GM18517 (cell line): ENCODE measurements around the gene OR13C8.
"Not testable (repeated sequence)": the region's sequence is repeated elsewhere in the genome, so short reads cannot be mapped to it uniquely, and the experiment has no call there.

Source experiments
- ATAC-seq: cut with Tn5 transposase; IDR thresholded peaks from one replicate; pipeline ENCODE4 v1.9.1; 2021; ENCODE audit warnings: mild to moderate bottlenecking, moderate library complexity; ENCODE audit not compliant: unreplicated experiment

OR13C8 gene

GRCh38 chr9:104568868-104569267, at the start of gene OR13C8:
OR13C8 (plus strand) TSS chr9:104569168; CDS start chr9:104569168, 0 bp downstream.
- ATAC-seq, result no peak

GRCh38 chr9:104520241-104520640, 48.7 kb upstream of the OR13C8 start:
- ATAC-seq, result not testable (repeated sequence)

GRCh38 chr9:104527109-104527508, 41.9 kb upstream of the OR13C8 start, which contains the start of gene OR13C4:
OR13C4 (minus strand) TSS chr9:104527209; CDS start chr9:104527209, 0 bp downstream.
- ATAC-seq, result no peak

DNA sequence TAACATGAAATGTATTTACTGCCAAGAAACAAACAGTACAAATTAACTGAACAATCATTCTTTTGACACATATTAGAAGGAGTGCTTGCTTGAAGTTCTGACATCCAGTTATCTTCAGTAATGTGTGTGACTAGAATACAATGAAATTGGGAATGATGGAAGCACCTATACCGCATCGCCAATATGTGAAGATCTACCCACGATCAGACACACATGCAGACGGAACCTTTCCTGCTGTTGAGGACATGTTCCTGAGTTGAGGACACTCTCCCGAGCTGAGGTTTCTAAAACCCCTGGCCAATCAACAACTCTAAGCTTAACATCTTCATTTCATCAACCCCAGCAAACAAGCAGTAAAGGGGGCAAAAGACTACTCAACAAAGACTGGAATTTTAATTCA, 32.2 kb upstream of the OR13C8 start, which contains the start of gene OR13C3:
Gene OR13C3 (minus strand): TSS at position 101 of the 400 bp plus-strand sequence. CDS start 133 bp downstream, outside the sequence.
- ATAC-seq, result no peak

DNA sequence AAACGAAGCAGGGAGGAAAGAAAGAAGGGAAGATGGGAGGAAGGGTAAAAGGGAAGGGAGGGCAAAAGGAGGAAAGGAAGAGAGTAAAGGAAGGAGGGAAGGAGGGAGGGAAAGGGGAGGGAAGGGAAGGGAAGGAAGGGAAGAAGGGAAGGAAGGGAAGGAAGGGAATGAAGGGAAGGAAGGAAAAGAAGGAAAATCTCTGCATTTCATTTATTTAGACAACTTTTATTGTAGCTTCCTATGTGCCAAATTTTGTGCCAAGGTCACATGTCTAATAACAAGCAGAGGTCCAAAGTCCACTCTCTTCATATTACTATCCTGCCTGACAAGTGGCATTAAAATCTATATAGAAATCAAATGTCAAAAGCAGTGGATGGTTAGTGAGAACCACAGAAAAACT, 29.7 kb upstream of the OR13C8 start:
- ATAC-seq, result no peak

GRCh38 chr9:104544644-104545043, 24.3 kb upstream of the OR13C8 start:
- ATAC-seq, result no peak

DNA sequence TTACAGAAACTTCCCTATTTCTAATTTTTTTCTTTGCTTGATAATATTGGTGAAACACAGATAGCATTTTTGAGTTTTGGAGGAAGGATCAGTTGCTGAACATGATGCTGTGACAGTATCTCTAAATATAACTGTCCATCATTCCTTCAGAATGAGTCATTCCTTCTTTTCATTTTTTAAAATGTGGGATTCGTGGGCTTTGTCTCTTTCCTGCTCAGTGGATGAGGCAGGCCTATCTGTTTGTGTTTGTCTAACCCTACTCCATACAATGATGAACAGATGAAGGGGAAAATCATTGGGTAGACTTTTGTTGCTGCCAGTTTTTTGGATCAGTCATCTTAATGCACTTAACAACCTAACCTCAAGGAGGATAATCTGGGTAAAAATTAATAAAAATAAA, 15.7 kb upstream of the OR13C8 start:
- ATAC-seq, result no peak

DNA sequence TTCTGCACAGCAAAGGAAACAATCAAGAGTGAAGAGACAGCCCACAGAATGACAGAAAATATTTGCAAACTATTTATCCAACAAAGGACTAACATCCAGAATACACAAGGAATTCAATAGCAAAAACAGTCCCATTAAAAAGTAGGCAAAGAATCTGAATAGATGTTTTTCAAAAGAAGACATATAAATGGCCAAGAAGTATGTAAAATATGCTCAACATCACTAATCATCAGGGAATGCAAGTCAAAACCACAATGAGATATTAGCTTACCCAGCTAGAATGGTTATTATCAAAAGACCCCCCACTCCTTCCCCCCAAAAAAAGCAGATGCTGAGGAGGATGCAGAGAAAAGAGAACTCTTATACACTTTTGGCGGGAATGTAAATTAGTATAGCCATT, 13.4 kb upstream of the OR13C8 start:
- no peak for ATAC-seq

- ATAC-seq, result no peak
Measured at GRCh38 chr9:104556830-104557634, 11.9 kb upstream of the OR13C8 start.

DNA sequence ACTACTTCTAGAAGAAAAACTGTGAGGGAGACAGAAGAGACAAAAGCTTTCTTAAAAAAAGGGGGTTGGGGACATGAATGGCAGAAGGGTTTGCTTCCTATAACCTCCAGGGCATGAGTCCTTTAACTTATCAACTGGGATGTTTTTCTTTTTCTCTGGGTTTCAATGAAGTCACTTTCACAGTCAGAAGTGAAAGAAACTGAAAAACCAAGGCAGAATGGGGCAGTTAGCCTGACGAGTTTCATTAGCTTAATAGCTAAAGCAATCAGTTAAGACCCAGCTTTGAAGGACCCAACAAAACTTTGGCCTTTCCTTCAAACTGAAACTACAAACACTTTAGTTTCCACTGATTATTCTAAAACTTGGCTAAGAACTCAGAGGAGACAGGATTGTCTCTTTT, 4.6 kb upstream of the OR13C8 start:
- no peak for ATAC-seq

DNA sequence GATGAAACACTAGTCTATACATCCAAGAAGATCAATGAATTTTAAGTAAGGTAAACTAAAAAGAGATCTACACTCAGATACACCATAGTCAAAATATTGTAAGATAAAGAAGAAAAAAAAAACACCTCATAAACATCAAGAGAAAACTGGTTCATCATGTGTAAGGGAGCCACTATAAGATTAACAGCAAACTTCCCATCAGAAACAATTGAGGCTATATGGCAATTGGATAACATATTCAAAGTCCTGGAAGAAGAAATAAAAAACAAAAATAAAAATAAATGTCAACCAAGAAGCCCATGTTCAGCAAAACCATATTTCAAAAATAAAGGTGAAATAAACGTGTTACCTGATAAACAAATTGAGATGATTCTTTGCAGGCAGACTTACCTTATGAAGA, 3.6 kb downstream of the OR13C8 start:
- ATAC-seq, result no peak

GRCh38 chr9:104575456-104575855, 6.5 kb downstream of the OR13C8 start:
- no peak for ATAC-seq

- ATAC-seq, result no peak
Measured at GRCh38 chr9:104577263-104577662, 8.3 kb downstream of the OR13C8 start.

GRCh38 chr9:104580562-104580961, 11.6 kb downstream of the OR13C8 start:
- no peak for ATAC-seq

- no peak for ATAC-seq
Measured at GRCh38 chr9:104586496-104587180, 17.7 kb downstream of the OR13C8 start.

DNA sequence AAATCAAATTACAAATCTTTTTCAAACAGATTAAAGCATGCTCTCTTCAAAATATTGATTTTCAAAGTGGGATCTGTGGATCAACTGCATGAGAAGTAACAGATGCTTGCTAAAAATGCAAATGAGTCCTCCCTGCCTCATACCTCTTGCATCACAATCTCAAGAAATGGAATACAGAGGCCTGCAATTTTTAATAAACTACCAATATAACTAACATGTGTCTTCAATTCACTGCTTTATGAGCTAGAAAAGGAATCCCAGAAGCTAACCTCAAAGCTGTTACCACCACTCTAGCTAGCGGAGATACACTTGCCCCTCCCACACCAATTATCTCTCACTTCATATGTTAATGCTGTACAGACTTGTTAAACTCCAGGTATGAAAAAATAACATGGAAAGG, 20.7 kb downstream of the OR13C8 start:
- no peak for ATAC-seq

GRCh38 chr9:104598749-104599148, 29.8 kb downstream of the OR13C8 start:
- not testable (repeated sequence) for ATAC-seq

GRCh38 chr9:104599313-104599712, 30.3 kb downstream of the OR13C8 start, which contains the start of gene OR13C5:
OR13C5 (minus strand) TSS chr9:104599413; CDS start chr9:104599413, 0 bp downstream.
- ATAC-seq, result not testable (repeated sequence)

DNA sequence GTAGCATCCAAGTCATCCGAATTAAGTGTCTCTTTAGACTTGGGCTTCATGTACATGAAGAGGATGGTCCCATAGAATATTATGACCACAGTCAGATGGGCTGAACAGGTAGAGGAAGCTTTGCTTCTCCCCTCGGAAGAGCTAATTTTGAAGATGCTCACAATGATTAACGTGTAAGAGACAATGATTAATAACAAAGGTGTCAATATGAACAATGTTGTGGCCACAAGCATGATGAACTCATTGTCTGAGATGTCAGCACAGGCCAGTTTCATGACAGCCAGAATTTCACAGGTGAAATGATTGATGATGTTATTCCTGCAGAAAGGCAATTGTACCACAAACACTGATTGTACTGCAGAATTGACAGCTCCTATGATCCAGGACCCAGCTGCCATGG, 35.8 kb downstream of the OR13C8 start:
- no peak for ATAC-seq

DNA sequence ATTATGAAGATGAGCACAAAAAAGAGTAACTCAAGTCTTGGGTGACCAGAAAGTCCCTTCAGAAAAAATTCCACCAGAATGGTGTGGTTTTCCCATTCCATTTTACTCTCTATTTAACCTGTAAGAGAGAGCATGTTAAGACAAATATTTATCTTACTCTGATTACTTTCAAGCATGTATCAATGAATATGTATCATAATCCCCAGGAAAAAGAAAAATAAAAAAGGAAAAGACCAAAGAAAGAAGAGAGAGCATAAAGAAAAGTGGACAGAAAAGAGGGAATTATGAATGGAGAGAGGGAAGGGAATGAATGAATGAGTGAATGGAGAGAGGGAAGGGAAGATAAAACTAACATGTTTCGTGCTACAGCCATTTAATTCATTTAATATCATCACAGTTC, 36.6 kb downstream of the OR13C8 start, which contains the start of gene OR13C2:
Gene OR13C2 (minus strand): TSS at position 101 of the 400 bp plus-strand sequence. CDS start 0 bp downstream, at position 101.
- not testable (repeated sequence) for ATAC-seq

DNA sequence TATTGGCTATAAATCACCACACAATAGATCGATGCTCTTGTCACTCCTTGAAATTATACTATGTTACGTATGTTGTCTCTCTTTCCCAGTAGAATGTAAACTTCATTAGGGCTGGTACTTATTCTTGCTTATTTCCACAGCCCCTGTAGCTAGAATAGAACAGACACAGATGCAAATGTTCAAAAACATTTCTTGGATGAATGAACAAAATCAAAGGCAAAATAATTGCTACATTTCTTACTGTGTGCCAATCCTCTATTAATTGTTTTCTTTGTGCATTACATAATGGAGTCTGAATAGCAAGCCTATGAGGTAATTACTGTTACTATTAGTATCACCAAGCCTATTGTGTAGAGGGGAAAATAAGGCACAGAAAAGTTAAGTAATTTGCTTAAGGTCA, 37.2 kb downstream of the OR13C8 start:
- no peak for ATAC-seq

GRCh38 chr9:104608336-104608735, 39.4 kb downstream of the OR13C8 start:
- no peak for ATAC-seq
